GM12891 (cell line): ENCODE results near the gene FAM241A.

Experiments
- POLR2A ChIP-seq: IDR thresholded peaks from 2 replicates; pipeline ENCODE4 v1.6.1; 2011; ENCODE audit warnings: low read depth, low read length, control low read depth
- POLR2AphosphoS5 ChIP-seq: IDR thresholded peaks from 2 replicates; pipeline ENCODE4 v1.6.1; 2011; ENCODE audit warnings: low read depth, low read length, control low read depth
- SPI1 ChIP-seq: IDR thresholded peaks from 2 replicates; pipeline ENCODE4 v1.6.1; 2011; ENCODE audit warnings: low read depth, low read length, control low read depth
- TAF1 ChIP-seq: IDR thresholded peaks from 2 replicates; pipeline ENCODE4 v1.6.1; 2011; ENCODE audit warnings: low read depth, low read length, control low read depth

DNA sequence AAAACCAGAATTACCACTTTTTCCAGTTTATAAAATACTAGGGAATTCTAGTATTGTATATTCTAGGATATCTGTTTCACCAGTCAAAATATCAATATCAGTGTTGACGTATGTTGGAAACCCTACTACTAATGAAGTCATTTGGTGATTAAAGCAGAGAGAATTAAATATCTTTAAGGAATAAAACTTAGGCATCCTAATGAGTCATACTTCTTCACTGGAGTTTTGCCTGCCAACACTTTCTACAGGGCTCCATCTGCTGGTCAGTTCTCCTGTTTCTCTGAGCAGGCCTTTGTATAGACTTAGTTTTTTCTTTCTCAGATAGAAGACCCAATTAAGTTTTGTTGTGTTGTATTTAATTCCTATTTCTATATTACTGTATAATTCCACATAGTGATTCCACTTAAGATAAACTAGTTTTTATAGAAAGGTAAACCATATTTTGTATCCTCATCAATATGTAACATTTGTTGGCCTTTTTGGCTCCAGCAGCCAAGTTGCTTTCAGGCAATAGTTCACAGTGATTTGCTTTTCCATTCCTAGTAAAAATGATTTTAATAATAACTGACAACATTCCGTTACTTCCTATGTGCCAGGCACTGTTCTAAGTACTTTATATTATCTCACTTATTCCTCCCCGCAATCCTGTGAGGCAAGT, 89.8 kb downstream of the FAM241A start:
- no peak for TF ChIP-seq POLR2AphosphoS5
- no peak for TF ChIP-seq POLR2A
- no peak for TF ChIP-seq TAF1
- no peak for TF ChIP-seq SPI1
